Measurements from ENCODE around the gene GTF3C6.
"Not testable (repeated sequence)": the region's sequence is repeated elsewhere in the genome, so short reads cannot be mapped to it uniquely, and the experiment has no call there.

The GTF3C6 gene

DNA sequence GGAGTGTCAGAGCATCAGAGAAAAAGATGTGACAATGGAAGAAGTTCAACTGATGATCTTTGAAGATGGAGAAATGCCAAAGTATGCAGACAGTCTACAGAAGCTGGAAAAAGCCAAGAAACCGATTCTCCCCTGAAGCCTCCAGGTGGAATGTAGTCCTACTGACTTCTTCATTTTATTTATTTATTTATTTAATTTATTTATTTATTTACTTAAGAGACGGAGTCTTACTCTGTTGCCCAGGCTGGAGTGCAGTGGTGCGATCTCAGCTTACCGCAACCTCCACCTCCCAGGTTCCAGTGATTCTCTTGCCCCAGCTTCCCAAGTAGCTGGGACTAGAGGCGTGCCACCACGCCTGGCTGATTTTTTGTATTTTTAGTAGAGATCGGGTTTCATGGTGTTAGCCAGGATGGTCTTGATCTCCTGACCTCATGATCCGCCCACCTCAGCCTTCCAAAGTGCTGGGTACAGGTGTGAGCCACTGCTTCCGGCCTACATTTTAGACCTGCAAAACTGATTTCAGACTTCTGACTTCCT is 21.1 kb downstream of the GTF3C6 start:
- no peak for DNase-seq (ENCODE audit: low spot score)

GRCh38 chr6:110980227-110980626 is 21.7 kb downstream of the GTF3C6 start:
- no peak for DNase-seq (ENCODE audit: low spot score)

- no peak for DNase-seq (ENCODE audit: low spot score)
Observed at GRCh38 chr6:110980648-110981047, 22.1 kb downstream of the GTF3C6 start.

DNA sequence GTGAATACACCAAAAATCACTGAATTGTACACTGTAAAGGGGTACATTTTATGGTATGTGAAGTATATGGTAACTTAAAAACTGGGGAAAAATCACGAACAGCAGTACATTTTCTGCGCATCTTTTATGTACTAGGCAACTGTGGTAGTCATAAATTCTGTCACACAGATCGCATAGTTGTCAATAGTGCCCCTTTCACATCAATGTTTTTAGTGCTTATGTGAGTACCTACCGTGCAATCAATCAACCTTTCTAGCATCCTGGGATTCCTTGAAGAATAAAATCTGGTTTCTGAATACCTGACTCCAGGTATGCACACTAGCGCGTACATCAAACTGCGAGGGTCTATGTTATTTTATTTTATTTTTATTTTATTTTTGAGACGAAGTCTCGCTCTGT is 22.7 kb downstream of the GTF3C6 start:
- DNase-seq (ENCODE audit: low spot score) = no peak

DNA sequence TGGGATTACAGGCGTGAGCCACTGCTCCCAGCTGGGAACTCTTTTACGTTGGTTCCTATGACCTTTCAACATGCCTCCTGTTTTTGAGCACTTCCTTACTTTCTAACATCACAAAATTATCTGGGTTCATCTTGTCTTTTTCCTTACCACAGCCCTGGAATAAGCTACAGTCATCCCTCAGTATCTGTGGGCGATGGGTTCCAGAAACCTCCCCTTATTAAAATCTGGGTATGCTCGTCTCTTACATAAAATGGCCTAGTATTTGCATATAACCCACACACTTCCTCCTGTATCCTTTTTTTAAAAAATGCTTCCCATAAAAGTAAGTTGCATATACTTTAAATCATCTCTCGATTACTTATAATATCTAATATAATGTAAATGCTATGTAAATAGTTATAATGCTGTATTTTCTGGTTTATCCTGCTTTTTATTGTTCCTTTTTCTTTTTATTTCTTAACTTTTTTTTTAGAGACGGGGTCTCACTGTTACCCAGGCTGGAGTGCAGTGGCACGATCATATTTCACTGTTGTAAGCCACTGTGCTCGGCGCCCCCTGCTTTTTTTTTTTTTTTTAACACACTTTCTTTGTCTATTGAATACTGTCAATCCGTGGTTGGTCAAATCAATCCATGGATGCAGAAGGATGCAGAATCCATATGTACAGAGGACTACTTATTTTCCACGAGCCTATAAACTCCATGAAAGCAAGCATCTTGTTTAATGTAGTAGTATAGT is 32.5 kb downstream of the GTF3C6 start:
- DNase-seq (ENCODE audit: low spot score) = no peak

GRCh38 chr6:110996691-110997090 is 38.2 kb downstream of the GTF3C6 start:
- no peak for DNase-seq (ENCODE audit: low spot score)

DNA sequence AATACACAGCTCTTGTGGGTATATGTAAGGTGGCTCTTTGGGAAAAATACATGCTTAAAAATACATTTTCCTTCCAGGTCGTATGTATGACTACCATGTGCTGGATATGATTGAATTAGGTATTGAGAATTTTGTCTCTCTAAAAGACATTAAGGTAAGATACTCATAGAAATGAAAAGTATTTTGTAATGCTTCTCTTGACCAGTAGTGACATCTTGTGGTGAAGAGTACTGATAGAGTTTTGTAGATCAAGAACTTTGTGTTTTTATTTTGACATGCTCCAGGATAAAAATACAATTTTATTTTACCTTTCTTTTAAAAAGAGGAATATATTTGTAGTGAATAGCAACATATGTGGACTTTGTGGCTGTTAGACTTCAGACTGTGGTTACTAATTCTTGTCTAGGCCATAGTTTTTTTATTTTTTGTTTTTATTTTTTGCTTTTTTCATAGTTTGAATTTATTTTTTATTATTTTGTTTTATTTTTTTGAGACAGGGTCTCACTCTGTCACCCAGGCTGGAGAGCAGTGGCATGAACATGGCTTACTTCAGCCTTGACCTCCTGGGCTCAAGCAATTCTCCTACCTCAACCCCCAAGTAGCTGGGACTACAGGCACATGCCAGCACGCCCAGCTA is 41.2 kb downstream of the GTF3C6 start:
- no peak for DNase-seq (ENCODE audit: low spot score)

- no peak for DNase-seq (ENCODE audit: low spot score)
Observed at GRCh38 chr6:111002350-111002749, 43.8 kb downstream of the GTF3C6 start.

DNA sequence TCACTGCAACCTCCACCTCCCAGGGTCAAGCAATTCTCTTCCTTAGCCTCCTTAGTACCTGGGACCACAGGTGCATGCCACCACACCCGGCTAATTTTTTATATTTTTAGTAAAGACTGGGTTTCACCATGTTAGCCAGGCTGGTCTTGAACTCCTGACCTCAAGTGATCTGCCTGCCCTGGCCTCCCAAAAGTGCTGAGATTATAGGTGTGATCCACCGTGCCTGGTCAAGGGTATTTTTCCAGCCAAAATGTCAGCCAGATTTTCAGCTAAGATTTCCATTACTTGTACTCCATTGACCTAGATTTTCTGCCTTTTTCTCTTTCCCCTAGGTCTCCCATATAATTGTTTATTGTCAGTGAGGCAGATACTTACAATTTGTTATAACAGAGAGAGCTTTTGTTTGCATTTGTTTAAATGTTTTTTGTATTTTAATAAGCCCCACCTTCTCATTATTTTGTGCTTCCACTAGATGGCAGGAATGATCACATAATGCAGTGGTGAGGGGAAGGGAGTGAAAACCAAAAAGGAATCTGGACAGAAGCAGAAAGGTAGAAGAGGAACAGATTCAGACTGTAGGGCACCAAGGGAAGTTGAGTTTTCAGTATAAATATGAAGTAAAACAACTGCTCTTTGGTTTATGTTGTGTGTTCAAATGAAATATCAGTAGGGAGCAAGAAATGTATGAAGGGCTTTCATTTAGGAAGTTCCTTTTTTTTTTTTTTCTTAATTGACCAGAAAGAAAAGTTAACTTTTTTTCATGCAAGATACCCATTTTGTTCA is 53.0 kb downstream of the GTF3C6 start:
- DNase-seq (ENCODE audit: low spot score) = peak; percentile 29

- DNase-seq (ENCODE audit: low spot score) = no peak
Observed at GRCh38 chr6:111012143-111012452, 53.6 kb downstream of the GTF3C6 start.

DNA sequence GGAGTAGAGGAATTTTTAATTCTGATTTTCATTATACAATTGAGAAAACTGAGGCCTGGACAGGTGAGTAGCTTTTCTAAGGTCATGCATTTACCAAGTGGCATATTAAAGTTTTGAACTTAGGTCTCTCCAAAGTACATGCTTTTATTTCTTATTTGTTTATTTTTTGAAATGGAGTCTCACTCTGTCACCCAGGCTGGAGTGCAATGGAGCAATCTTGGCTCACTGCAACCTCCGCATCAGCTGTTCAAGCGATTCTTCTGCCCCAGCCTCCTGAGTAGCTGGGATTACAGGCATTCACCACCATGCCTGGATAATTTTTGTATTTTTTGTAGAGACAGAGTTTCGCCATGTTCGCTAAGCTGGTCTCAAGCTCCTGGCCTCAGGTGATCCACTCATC is 54.0 kb downstream of the GTF3C6 start:
- not testable (repeated sequence) for DNase-seq (ENCODE audit: low spot score)

DNA sequence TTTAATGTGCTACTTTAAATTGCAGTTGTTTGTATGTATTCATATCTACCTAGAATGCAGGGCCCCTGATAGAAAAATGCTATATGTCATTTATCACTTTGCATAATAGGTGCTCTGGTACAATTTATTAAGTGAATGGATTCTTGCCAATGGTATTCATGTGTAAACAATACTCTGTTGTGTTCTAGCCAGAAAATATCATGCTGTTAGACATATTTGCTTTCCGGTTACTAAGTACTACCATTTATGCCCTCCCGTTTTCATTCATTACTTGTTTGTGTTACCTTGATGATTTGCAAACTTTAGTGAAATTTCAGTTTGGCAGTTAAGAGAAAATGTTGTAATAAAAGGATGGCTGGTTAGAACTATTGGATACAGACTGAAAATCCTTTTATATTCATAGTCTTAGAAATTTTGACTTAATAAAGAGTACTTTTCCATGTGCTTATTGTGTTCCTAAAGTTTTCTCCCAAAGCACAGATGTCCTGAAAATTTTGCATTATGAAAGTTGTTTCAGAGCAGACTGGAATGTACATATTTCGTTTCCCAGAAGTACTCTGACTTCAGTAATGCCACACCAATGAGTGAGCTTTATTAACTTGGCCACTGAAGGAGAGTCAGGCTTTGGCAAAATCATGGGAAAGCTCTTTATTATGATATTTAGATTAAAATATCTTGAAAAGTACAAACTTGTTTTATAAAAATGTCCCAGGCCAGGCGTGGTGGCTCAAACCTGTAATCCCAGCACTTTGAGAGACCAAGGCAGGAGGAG is 54.8 kb downstream of the GTF3C6 start:
- DNase-seq (ENCODE audit: low spot score) = no peak

- no peak for DNase-seq (ENCODE audit: low spot score)
Observed at GRCh38 chr6:111015389-111016124, 57.1 kb downstream of the GTF3C6 start.

- DNase-seq (ENCODE audit: low spot score) = not testable (repeated sequence)
Observed at GRCh38 chr6:111017241-111017640, 58.7 kb downstream of the GTF3C6 start.

Measured in LoVo (cell line).